ENCODE measurements around the gene RMDN3. TPM values are rescaled to one million over a fixed set of nuclear protein-coding genes. Genes with fewer than 3 reads are reported as not detected.

Gene RMDN3
- total and polyA plus RNA-seq, 9 of the 15 experiments (the other 6 are each of a cell fraction or from before 2014, with no cell fraction given): 8.1 to 38.2 (median 25.9) TPM

GRCh38 chr15:40754883-40755811, at the start of gene RMDN3 (continued):
- TF ChIP-seq E2F8 (IDR thresholded peaks at IDR 0.05; ENCODE audit: low read depth, partially characterized antibody): peak; percentile 86
- no peak for TF ChIP-seq STAG1 (CRISPR knock-in tag; IDR thresholded peaks at IDR 0.05; ENCODE audit: borderline replicate concordance)
- peak in 1 of 2 experiments; percentile 76; a peak in 1 of 4 replicates for TF ChIP-seq TEAD1 (CRISPR knock-in tag; IDR thresholded peaks at IDR 0.05)
- no peak for TF ChIP-seq NCOA1 (IDR thresholded peaks at IDR 0.05; ENCODE audit: low read depth)
- peak; percentile 94 for TF ChIP-seq C11orf30 (IDR thresholded peaks at IDR 0.05; ENCODE audit: low read depth)
- TF ChIP-seq FOSL1 (tag; conservative IDR thresholded peaks at IDR 0.05): peak; percentile 19; the same call in 1 of the 2 replicates
- TF ChIP-seq ZNF445 (CRISPR knock-in tag; IDR thresholded peaks at IDR 0.05; ENCODE audit: low read depth): no peak
- TF ChIP-seq CHD7 (IDR thresholded peaks at IDR 0.05; ENCODE audit: low read depth, low read length): no peak
- TF ChIP-seq PTBP1 (IDR thresholded peaks at IDR 0.05; ENCODE audit: low read depth, low read length): no peak
- peak; percentile 92 to 95 for TF ChIP-seq E2F6 (IDR thresholded peaks at IDR 0.05; ENCODE audit: borderline replicate concordance in 1 of 2, extremely low read depth in 1 of 2, insufficient read depth in 1 of 2, insufficient read length in 1 of 2, low read depth in 1 of 2, low read length in 1 of 2, poor library complexity in 1 of 2, severe bottlenecking in 1 of 2)

Data from K562 (cell line).